Muscle of leg (tissue), 11 donors: ENCODE data around the gene ARPC1A. TPM values are rescaled to one million over a fixed set of nuclear protein-coding genes. Genes with fewer than 3 reads are reported as not detected.
A peak's percentile ranks its signal among the peaks of the same experiment; 100 is the strongest.
"Not testable (repeated sequence)": the region's sequence is repeated elsewhere in the genome, so short reads cannot be mapped to it uniquely, and the experiment has no call there.

Experiments
- DNase-seq: peaks from one replicate; pipeline ENCODE4 v3.0.0; 2013
- H3K27ac ChIP-seq: one replicate; pipeline ENCODE4 v1.5.1; 2013; ENCODE audit warnings: mild to moderate bottlenecking, low read length, control low read depth
- H3K27me3 ChIP-seq: one replicate; pipeline ENCODE4 v1.6.1; 2013; ENCODE audit warnings: low read length; ENCODE audit not compliant: control insufficient read depth, insufficient read depth
- H3K36me3 ChIP-seq: one replicate; pipeline ENCODE4 v1.6.1; 2013; ENCODE audit warnings: low read length; ENCODE audit not compliant: control insufficient read depth, insufficient read depth
- H3K4me1 ChIP-seq: one replicate; pipeline ENCODE4 v1.6.1; 2013; ENCODE audit warnings: low read length; ENCODE audit not compliant: control insufficient read depth, insufficient read depth
- H3K4me3 ChIP-seq: one replicate; pipeline ENCODE4 v1.5.1; 2013; ENCODE audit warnings: low read length, control low read depth
- H3K9me3 ChIP-seq: replicated peaks from 2 replicates; pipeline ENCODE4 v1.6.1; 2013; ENCODE audit warnings: low read depth, low read length; ENCODE audit not compliant: control insufficient read depth
- WGBS: methylation state at CpG from one replicate; pipeline ENCODE4 v1.1.5; 2013; ENCODE audit warnings: missing lambda C conversion rate; ENCODE audit not compliant: insufficient coverage; 5-methylcytosine and 5-hydroxymethylcytosine counted together
- polyA plus RNA-seq, 8 donors: library from polyadenylated mRNA; unstranded; fragments of 120-200 nt; gene quantifications; one replicate each; pipeline versions ENCODE4 v1.2.1 to v1.2.3, GENCODE V29; 2013; ENCODE audit warnings: inconsistent platforms in 1 of 8, low replicate concordance in 1 of 8; ENCODE audit not compliant: insufficient read length in 8 of 8, insufficient read depth in 1 of 8
- total RNA-seq: library from RNA; stranded (reverse); fragments of 120-200 nt; gene quantifications from one replicate; pipeline ENCODE4 v1.2.4, GENCODE V29; 2013

Gene ARPC1A
- total and polyA plus RNA-seq, 9 donors, result 54.6 to 90.3 (median 66.5) TPM

DNA sequence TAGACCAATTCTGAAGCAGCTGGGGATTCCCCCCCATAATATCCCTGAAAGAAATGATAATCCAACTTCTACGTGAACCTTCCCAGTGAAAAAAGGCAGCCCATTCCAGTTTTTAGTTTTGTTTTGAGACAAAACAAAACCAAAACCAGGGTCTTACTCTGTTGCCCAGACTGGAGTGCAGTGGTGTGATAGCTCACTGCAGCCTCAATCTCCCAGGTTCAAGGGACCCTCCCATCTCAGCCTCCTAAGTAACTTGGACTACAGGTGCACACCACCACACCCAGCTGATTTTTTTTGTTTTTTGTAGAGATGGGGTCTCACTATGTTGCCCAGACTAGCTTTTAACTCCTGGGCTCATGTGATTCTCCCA lies 12.5 kb upstream of the ARPC1A start:
- Histone ChIP-seq H3K4me3 (no peak overlapping the region), H3K36me3 (no peaks in the 10 kb centered on the region), H3K9me3 (peaks cover 3% of the 10 kb centered on the region), H3K4me1 (no peaks in the 10 kb centered on the region), H3K27me3 (peaks cover 2% of the 10 kb centered on the region), H3K27ac (no peak overlapping the region)
- WGBS, result no CpG with 5 or more reads among the region's 1 CpG
- no peak for DNase-seq

DNA sequence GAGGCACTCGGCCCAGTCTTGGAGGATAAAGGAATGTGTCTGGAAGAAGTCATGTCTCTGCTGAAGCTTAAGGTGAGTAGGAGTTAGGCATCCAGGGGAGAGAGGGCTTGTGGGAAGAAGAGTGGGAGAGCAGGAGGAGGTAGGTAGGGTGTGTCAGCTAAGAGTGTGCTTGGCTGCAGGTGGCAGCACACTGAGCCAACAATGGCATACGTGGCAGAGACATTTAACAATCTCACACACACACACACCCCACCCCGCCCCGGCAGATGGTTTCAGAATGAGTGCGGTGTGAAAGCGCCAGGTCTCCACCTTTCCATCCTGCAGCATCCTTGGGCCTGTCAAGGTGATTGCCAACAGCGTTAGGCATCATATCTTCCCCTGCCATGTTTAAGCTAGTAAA lies 11.2 kb upstream of the ARPC1A start:
- peaks cover 3% of the 10 kb centered on the region for H3K9me3 ChIP-seq
- H3K4me1 ChIP-seq, result no peaks in the 10 kb centered on the region
- H3K27ac ChIP-seq, result no peak overlapping the region
- peaks cover 2% of the 10 kb centered on the region for H3K27me3 ChIP-seq
- no peak for DNase-seq
- 75% methylated on average over 3 of the region's 7 CpGs for WGBS
- no peak overlapping the region for H3K4me3 ChIP-seq
- no peaks in the 10 kb centered on the region for H3K36me3 ChIP-seq

DNA sequence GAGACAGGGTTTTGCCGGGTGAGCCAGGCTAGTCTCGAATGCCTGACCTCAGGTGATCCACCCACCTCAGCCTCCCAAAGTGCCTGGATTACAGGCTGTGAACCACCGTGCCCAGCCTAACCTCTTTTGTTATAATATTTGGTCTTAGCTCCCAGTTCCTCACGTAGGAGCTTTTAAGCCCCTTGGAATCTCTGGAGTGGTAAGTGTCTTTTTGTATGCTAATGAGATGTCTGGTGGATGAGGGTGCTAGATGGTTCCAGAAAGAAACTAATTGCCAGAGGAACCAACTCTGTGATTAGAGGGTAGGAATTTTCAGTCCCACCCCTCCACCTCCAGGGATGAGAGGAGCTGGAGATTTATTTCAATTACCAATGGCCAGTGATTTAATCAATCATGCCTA lies 5.3 kb upstream of the ARPC1A start:
- no peaks in the 10 kb centered on the region for H3K9me3 ChIP-seq
- no peaks in the 10 kb centered on the region for H3K27me3 ChIP-seq
- H3K4me3 ChIP-seq, result no peak overlapping the region
- no peak overlapping the region for H3K27ac ChIP-seq
- DNase-seq, result no peak
- no peaks in the 10 kb centered on the region for H3K36me3 ChIP-seq
- peaks cover 6% of the 10 kb centered on the region for H3K4me1 ChIP-seq
- WGBS, result 80% methylated on average over 1 of the region's 4 CpGs

DNA sequence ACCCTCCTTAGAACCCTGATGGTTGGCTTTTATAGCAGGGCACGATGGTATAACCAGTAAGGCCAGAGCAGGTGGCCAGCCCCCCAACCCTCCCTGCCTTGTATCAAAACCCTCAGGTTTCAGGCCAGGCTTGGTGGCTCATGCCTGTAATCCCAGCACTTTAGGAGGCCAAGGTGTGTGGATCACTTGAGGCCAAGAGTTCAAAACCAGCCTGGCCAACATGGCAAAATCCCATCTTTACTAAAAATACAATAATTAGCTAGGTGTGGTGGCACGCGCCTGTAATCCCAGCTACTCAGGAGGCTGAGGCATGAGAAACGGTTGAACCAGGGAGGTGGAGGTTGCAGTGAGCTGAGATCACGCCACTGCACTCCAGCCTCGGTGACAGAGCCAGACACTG lies 3.0 kb upstream of the ARPC1A start:
- H3K27me3 ChIP-seq, H3K4me3 ChIP-seq, H3K36me3 ChIP-seq, H3K9me3 ChIP-seq, DNase-seq, H3K27ac ChIP-seq: not testable (repeated sequence)
- WGBS, result 71% methylated on average over 1 of the region's 6 CpGs
- peaks cover 18% of the 10 kb centered on the region for H3K4me1 ChIP-seq

DNA sequence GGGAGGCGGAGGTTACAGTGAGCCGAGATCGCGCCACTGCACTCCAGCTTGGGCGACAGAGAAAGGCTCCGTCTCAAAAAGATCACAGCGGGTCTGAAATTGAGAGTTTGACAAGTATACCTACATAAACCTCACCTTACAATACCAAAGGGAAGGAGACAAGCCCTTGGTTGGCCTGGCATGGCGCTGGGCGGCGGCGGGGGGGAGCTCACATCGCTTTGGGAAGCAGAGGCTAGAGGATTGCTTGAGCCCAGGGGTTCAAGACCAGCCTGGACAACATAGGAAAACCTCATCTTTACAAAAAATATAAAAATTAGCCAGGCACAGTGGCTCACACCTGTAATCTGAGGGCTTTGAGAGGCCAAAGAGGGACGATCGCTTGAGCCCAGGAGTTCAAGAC lies 1.1 kb upstream of the ARPC1A start:
- no peak for DNase-seq
- no peak overlapping the region for H3K27ac ChIP-seq
- 94% methylated on average over 2 of the region's 14 CpGs for whole genome bisulfite sequencing
- H3K4me1 ChIP-seq, result peaks cover 20% of the 10 kb centered on the region
- H3K27me3 ChIP-seq, result no peaks in the 10 kb centered on the region
- H3K36me3 ChIP-seq, result peaks cover 5% of the 10 kb centered on the region
- H3K4me3 ChIP-seq, result no peak overlapping the region
- H3K9me3 ChIP-seq, result no peaks in the 10 kb centered on the region

DNA sequence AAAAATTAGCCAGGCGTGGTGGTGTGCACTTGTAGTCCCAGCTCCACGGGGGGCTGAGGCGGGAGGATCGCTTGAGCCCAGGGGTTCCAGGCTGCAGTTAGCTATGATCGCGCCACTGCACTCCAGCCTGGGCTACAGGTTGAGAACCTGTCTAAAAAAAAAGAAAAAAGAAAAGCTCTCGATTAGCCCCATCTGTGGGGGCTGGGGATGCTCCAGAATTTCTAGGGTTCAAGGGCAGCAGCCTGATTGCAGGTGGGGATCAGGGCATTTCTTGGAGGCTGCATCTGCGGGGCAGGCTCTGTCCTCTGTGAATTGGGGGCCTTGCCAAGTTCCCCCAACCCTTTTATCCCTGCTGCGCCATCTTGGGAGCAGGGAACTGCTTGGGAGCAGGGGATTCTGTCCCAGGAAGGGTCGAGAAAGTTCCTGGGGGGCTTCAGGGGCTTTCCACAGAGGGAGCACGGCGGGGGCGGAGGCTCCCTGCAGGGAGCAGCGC lies 651 bp upstream of the ARPC1A start:
- peak; percentile 27 for DNase-seq
- no peaks in the 10 kb centered on the region for H3K27me3 ChIP-seq
- H3K27ac ChIP-seq, result peak overlapping the region; percentile 77
- peaks cover 5% of the 10 kb centered on the region for H3K36me3 ChIP-seq
- H3K4me3 ChIP-seq, result peak overlapping the region; percentile 85
- H3K4me1 ChIP-seq, result peaks cover 20% of the 10 kb centered on the region
- H3K9me3 ChIP-seq, result no peaks in the 10 kb centered on the region
- 21% methylated on average over 14 of the region's 14 CpGs for WGBS

DNA sequence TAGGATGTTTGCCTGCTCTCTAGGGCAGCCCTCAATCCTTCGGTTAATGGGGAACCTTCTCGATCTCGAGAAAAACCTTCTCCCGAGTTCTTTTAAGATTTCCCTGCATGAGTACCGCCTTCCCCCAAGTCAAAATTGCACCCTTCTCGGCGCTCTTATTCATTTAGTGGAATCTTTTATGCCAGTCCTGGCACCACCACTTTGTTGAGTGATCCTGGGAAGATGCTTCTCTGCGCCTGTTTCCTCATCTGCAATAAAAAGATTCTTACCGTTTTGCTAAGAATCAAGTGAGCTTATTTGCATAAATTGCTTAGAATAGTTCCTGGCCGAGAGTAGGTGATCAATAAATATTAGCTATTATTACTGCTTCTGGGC lies 697 bp downstream of the ARPC1A start:
- Histone ChIP-seq H3K27ac (no peak overlapping the region), H3K27me3 (no peaks in the 10 kb centered on the region), H3K4me1 (peaks cover 20% of the 10 kb centered on the region), H3K36me3 (peaks cover 5% of the 10 kb centered on the region), H3K9me3 (no peaks in the 10 kb centered on the region), H3K4me3 (peak overlapping the region; percentile 85)
- 2% methylated on average over 7 of the region's 10 CpGs for WGBS
- no peak for DNase-seq

DNA sequence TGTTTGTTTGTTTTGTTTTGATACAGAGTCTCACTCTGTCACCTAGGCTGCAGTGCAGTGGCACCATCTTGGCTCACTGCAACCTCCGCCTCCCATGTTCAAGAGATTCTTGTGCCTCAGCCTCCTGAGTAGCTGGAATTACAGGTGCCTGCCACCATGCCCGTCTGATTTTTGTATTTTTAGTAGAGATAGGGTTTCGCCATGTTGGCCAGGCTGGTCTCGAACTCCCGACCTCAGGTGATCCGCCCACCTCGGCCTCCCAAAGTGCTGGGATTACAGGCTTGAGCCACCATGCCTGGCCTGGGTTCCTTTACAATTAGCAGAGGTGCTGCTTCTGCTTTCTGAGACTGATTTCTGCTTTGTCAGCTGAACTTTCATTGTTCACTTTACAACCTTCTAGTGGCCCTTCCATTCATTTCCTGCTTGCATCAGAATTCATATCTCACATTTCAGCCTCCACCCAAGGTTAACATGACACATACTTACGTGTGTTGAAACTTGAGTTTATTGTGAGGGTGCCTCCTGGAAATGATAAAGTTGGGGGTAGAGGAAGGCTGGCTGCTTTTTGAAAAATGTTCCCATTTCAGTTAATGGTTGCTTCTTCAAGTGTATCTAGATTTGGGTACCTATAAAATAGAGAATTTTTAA lies 4.7 kb downstream of the ARPC1A start:
- Histone ChIP-seq H3K36me3 (peaks cover 17% of the 10 kb centered on the region), H3K4me1 (peaks cover 14% of the 10 kb centered on the region)
- DNase-seq, result peak; percentile 13
- H3K27ac ChIP-seq, H3K4me3 ChIP-seq, H3K27me3 ChIP-seq, H3K9me3 ChIP-seq: not testable (repeated sequence)
- 87% methylated on average over 6 of the region's 8 CpGs for WGBS

DNA sequence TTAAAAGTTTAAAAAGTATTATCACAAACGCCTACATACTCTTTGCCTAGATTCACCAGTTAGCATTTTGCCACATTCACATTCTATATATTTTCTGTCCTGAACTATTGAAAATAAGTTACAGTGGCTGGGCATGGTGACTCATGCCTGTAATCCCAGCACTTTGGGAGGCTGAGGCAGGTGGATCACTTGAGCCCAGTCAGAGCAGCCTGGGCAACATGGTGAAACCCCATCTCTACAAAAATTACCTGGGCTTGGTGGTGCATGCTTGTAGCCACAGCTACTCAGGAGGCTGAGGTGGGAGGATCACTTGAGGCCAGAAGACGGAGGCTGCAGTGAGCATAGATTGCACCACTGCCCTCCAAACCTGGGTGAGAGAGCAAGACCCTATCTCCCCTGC lies 5.3 kb downstream of the ARPC1A start:
- H3K4me3 ChIP-seq, result no peak overlapping the region
- 100% methylated on average over 1 of the region's 2 CpGs for WGBS
- peaks cover 17% of the 10 kb centered on the region for H3K36me3 ChIP-seq
- DNase-seq, result no peak
- no peaks in the 10 kb centered on the region for H3K27me3 ChIP-seq
- H3K4me1 ChIP-seq, result peaks cover 14% of the 10 kb centered on the region
- no peak overlapping the region for H3K27ac ChIP-seq
- no peaks in the 10 kb centered on the region for H3K9me3 ChIP-seq

DNA sequence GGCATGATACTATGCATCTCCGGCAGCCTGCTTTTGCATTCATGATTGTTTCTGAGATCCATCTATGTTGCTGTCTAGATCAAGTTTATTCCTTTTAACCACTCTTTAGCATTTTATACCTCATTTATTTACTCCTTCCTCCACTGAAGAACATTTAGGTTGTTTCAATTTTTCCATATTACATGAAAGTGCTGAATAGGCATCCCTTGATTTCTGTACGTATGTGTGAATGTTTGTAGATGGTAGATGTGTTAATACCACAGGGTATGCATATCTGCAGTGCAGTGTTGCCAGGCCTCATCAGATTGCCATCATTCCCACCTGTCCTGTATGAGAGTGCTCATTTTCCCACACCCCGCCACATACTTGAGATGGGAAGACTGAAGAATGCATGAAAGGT lies 13.9 kb downstream of the ARPC1A start:
- DNase-seq, result no peak
- Histone ChIP-seq H3K9me3 (no peaks in the 10 kb centered on the region), H3K4me1 (no peaks in the 10 kb centered on the region), H3K4me3 (no peak overlapping the region), H3K27me3 (no peaks in the 10 kb centered on the region), H3K27ac (no peak overlapping the region), H3K36me3 (peaks cover 41% of the 10 kb centered on the region)
- WGBS, result no CpG with 5 or more reads among the region's 3 CpGs

DNA sequence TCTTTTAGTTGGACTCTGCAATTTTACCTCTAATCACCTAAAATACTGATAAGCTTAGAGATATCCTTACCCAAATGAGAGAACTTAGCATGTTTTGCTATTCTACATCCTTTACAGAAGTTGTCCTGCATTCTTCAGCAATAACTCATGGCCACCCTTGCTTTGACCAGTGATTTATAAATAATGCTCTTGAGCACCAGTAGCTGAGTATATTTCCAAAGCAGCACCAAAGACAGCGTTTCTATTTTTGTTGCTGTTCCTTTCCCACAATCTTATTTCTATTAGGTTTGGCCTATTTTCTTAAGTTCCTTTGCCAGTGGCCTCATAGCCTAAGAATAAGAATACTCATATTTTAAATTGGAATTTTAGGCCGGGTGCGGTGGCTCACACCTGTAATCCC lies 15.0 kb downstream of the ARPC1A start:
- Histone ChIP-seq H3K36me3 (peaks cover 42% of the 10 kb centered on the region), H3K27me3 (no peaks in the 10 kb centered on the region), H3K4me1 (no peaks in the 10 kb centered on the region), H3K4me3 (no peak overlapping the region), H3K9me3 (no peaks in the 10 kb centered on the region), H3K27ac (no peak overlapping the region)
- WGBS, result 100% methylated on average over 1 of the region's 3 CpGs
- DNase-seq, result no peak
